Hepatocyte (in vitro differentiated cells): Measurements from ENCODE around the gene NEDD4. TPM values are rescaled to one million over a fixed set of nuclear protein-coding genes. Genes with fewer than 3 reads are reported as not detected.
A peak's percentile ranks its signal among the peaks of the same experiment; 100 is the strongest.
"Not testable (repeated sequence)": the region's sequence is repeated elsewhere in the genome, so short reads cannot be mapped to it uniquely, and the experiment has no call there.

Source experiments
- DNase-seq: peaks from one replicate; pipeline ENCODE4 v3.0.0-alpha.2; 2016; ENCODE audit warnings: low spot score
- H2AFZ ChIP-seq: fragments of 200-600 bp; sonication (generic); 2 replicates; pipeline ENCODE4 v1.6.0; 2016; ENCODE audit warnings: antibody characterized with exemption, mild to moderate bottlenecking
- H3K27ac ChIP-seq: fragments of 200-600 bp; sonication (generic); 2 replicates; pipeline ENCODE4 v1.5.1; 2016; ENCODE audit warnings: mild to moderate bottlenecking
- H3K27me3 ChIP-seq: fragments of 200-600 bp; sonication (generic); 2 replicates; pipeline ENCODE4 v1.6.1; 2016
- H3K36me3 ChIP-seq: fragments of 200-600 bp; sonication (generic); replicated peaks from 2 replicates; pipeline ENCODE4 v1.5.1; 2016; ENCODE audit warnings: low read depth; ENCODE audit not compliant: insufficient read depth
- H3K4me1 ChIP-seq: fragments of 200-600 bp; sonication (generic); 2 replicates; pipeline ENCODE4 v1.5.1; 2016; ENCODE audit warnings: mild to moderate bottlenecking, moderate library complexity; ENCODE audit not compliant: insufficient read depth
- H3K4me2 ChIP-seq: fragments of 200-600 bp; sonication (generic); 2 replicates; pipeline ENCODE4 v1.6.0; 2016
- H3K4me3 ChIP-seq: fragments of 200-600 bp; sonication (generic); 2 replicates; pipeline ENCODE4 v1.5.1; 2016; ENCODE audit warnings: mild to moderate bottlenecking
- H3K79me2 ChIP-seq: fragments of 200-600 bp; sonication (generic); 2 replicates; pipeline ENCODE4 v1.6.0; 2017; ENCODE audit warnings: mild to moderate bottlenecking
- H3K9me2 ChIP-seq: fragments of 200-600 bp; sonication (generic); replicated peaks from 2 replicates; pipeline ENCODE4 v1.6.0; 2017; ENCODE audit warnings: mild to moderate bottlenecking; ENCODE audit not compliant: insufficient read depth
- H3K9me3 ChIP-seq: fragments of 200-600 bp; sonication (generic); 2 replicates; pipeline ENCODE4 v1.5.1; 2016; ENCODE audit warnings: low read depth, mild to moderate bottlenecking
- H4K20me1 ChIP-seq: fragments of 200-600 bp; sonication (generic); 2 replicates; pipeline ENCODE4 v1.6.0; 2016; ENCODE audit warnings: mild to moderate bottlenecking; ENCODE audit not compliant: insufficient read depth, poor library complexity, severe bottlenecking
- EZH2 ChIP-seq: fragments of 200-600 bp; sonication (generic); IDR thresholded peaks from 2 replicates; pipeline ENCODE4 v1.6.1; 2016; ENCODE audit warnings: antibody characterized with exemption, mild to moderate bottlenecking, borderline replicate concordance
- EZH2phosphoT487 ChIP-seq: fragments of 200-600 bp; sonication (generic); IDR thresholded peaks from one replicate; pipeline ENCODE4 v1.6.1; 2018; ENCODE audit warnings: antibody characterized with exemption, mild to moderate bottlenecking, low read depth, moderate library complexity; ENCODE audit not compliant: unreplicated experiment, severe bottlenecking
- WGBS: methylation state at CpG from one replicate; pipeline ENCODE4 v1.1.6; 2016; ENCODE audit warnings: low lambda C conversion rate; ENCODE audit errors: missing lambda C conversion rate; 5-methylcytosine and 5-hydroxymethylcytosine counted together
- polyA plus RNA-seq: library from polyadenylated mRNA; unstranded; fragments of >200 nt; fragmentation: Nextera tagmentation; extraction: Ambion mirVana; gene quantifications from 2 replicates; pipeline ENCODE4 v1.2.1, GENCODE V29; 2016
- total RNA-seq: library from RNA; depleted of rRNA; stranded (reverse); fragments of >200 nt; gene quantifications from 2 replicates; pipeline ENCODE4 v1.2.3, GENCODE V29; 2014
- TF ChIP-seq, protein P1 (sequence below): fragments of 200-600 bp; sonication (generic); IDR thresholded peaks from 2 replicates; pipeline ENCODE4 v1.5.1; 2016; ENCODE audit warnings: antibody characterized with exemption, mild to moderate bottlenecking; ENCODE audit not compliant: poor library complexity

The NEDD4 gene
- total and polyA plus RNA-seq, 2 experiments from 2014 or later, result 26.5 to 77.0 TPM

DNA sequence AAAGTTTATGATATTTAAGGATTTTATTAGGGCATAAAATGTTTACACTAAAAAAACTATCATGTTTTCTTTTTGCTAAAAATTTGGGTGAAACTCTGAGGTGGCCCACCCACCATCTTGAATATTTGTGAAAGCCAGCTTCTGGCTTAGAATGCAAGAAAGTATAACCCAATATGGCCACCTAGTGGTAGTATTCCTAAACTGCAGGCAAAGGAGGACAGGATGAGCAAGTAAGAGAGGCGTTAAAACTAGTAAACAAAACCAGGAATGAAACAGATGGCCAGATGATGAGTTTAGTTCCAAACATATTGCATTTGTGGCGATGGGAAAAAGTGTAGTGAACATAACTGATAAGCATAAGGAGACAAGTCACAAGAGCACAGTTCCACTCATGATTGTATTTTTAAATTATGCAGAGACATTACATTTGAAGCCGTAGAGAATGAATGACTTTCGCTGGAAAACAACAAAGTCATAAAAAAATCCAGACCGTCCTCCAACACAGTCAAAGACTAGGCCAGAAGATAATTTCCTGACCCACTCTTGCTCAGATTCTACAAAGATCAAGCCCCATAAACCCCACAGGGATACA lies 147.2 kb downstream of the NEDD4 start:
- Histone ChIP-seq H3K27ac (no peak overlapping the region), H3K79me2 (no peaks in the 10 kb centered on the region), H2AFZ (no peak overlapping the region), H3K4me1 (no peaks in the 10 kb centered on the region), H3K4me3 (no peak overlapping the region), H4K20me1 (no peaks in the 10 kb centered on the region), H3K9me3 (no peaks in the 10 kb centered on the region), H3K4me2 (no peak overlapping the region), H3K27me3 (no peaks in the 10 kb centered on the region), H3K36me3 (no peaks in the 10 kb centered on the region), H3K9me2 (no peaks in the 10 kb centered on the region)
- DNase-seq, result peak; percentile 80
- TF ChIP-seq EZH2phosphoT487 (no peak), EZH2 (no peak)
- TF ChIP-seq, protein P1, sequence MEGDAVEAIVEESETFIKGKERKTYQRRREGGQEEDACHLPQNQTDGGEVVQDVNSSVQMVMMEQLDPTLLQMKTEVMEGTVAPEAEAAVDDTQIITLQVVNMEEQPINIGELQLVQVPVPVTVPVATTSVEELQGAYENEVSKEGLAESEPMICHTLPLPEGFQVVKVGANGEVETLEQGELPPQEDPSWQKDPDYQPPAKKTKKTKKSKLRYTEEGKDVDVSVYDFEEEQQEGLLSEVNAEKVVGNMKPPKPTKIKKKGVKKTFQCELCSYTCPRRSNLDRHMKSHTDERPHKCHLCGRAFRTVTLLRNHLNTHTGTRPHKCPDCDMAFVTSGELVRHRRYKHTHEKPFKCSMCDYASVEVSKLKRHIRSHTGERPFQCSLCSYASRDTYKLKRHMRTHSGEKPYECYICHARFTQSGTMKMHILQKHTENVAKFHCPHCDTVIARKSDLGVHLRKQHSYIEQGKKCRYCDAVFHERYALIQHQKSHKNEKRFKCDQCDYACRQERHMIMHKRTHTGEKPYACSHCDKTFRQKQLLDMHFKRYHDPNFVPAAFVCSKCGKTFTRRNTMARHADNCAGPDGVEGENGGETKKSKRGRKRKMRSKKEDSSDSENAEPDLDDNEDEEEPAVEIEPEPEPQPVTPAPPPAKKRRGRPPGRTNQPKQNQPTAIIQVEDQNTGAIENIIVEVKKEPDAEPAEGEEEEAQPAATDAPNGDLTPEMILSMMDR, result peak; percentile 90
- WGBS, result 52% methylated on average over 5 of the region's 5 CpGs

DNA sequence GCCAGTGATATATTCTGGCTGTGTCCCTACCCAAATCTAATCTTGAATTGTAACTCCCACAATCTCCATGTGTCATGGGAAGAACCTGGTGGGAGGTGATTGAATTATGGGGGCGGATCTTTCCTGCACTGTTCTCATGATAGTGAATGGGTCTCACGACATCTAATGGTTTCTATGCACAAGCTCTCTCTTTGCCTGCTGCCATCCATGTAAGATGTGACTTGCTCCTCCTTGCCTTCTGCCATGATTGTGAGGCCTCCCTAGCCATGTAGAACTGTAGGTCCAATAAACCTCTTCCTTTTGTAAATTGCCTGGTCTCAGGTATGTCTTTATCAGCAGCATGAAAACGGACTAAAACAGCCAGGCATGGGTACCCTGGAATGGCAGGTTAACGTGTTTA lies 150.5 kb downstream of the NEDD4 start:
- not testable (repeated sequence) for H3K4me1 ChIP-seq, H4K20me1 ChIP-seq, H3K9me3 ChIP-seq, H3K79me2 ChIP-seq, H3K27ac ChIP-seq, H3K9me2 ChIP-seq, H3K36me3 ChIP-seq, H3K4me3 ChIP-seq, DNase-seq, H3K27me3 ChIP-seq, H3K4me2 ChIP-seq, H2AFZ ChIP-seq
- 97% methylated on average over 4 of the region's 4 CpGs for WGBS

DNA sequence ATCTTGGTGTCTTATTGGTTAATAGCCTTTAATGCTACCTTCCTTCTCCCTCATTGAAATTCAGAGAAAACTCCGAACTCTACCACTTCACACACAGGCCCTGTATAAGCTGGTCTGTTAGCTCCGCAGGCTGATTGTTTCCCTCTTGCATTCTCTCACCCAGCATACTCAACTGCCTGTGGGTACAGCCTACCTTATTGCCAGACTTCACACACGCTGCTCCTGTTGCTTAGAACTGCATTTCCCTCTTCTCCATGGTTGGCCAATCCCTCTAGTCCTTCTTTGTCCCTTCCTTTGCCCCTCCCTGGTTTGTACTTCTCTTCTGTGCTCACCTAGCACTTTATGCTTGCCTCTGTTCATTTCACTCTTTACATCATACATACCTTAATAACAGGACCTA lies 157.5 kb downstream of the NEDD4 start:
- no peak for DNase-seq
- H3K36me3 ChIP-seq, result no peaks in the 10 kb centered on the region
- H3K9me3 ChIP-seq, result no peaks in the 10 kb centered on the region
- H2AFZ ChIP-seq, result no peak overlapping the region
- H3K79me2 ChIP-seq, result no peaks in the 10 kb centered on the region
- H3K4me3 ChIP-seq, result no peak overlapping the region
- H3K4me2 ChIP-seq, result no peak overlapping the region
- no peaks in the 10 kb centered on the region for H3K27me3 ChIP-seq
- H3K9me2 ChIP-seq, result no peaks in the 10 kb centered on the region
- TF ChIP-seq EZH2phosphoT487, result no peak
- no peak for TF ChIP-seq EZH2
- TF ChIP-seq, protein P1, result no peak
- H4K20me1 ChIP-seq, result no peaks in the 10 kb centered on the region
- H3K4me1 ChIP-seq, result no peaks in the 10 kb centered on the region
- no peak overlapping the region for H3K27ac ChIP-seq
- 95% methylated on average over 3 of the region's 3 CpGs for WGBS

DNA sequence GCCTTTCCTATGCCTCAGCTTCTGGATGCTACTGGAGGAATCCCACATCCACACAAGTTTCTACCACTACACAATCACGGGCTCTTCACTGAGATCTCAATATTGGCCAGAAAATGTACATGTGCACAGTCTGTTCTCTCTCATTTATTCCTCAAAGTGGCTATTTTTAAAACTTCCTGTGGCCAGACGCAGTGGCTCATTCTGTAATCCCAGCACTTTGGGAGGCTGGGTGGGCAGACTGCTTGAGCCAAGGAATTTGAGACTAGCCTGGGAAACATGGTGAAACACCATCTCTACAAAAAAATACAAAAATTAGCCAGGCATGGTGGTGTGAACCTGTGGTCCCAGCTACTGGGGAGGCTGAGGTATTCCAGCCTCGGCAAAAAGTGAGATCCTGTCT lies 159.1 kb downstream of the NEDD4 start:
- H3K4me3 ChIP-seq, result no peak overlapping the region
- H3K9me3 ChIP-seq, result no peaks in the 10 kb centered on the region
- DNase-seq, result no peak
- H3K36me3 ChIP-seq, result no peaks in the 10 kb centered on the region
- H4K20me1 ChIP-seq, result no peaks in the 10 kb centered on the region
- H3K4me2 ChIP-seq, result no peak overlapping the region
- TF ChIP-seq, protein P1, result no peak
- TF ChIP-seq EZH2phosphoT487, result no peak
- TF ChIP-seq EZH2, result no peak
- H3K27ac ChIP-seq, result no peak overlapping the region
- no peaks in the 10 kb centered on the region for H3K4me1 ChIP-seq
- H3K27me3 ChIP-seq, result no peaks in the 10 kb centered on the region
- 85% methylated on average over 3 of the region's 3 CpGs for WGBS
- no peak overlapping the region for H2AFZ ChIP-seq
- H3K9me2 ChIP-seq, result no peaks in the 10 kb centered on the region
- no peaks in the 10 kb centered on the region for H3K79me2 ChIP-seq
